ENCODE measurements around the gene OSBP2.

DNA sequence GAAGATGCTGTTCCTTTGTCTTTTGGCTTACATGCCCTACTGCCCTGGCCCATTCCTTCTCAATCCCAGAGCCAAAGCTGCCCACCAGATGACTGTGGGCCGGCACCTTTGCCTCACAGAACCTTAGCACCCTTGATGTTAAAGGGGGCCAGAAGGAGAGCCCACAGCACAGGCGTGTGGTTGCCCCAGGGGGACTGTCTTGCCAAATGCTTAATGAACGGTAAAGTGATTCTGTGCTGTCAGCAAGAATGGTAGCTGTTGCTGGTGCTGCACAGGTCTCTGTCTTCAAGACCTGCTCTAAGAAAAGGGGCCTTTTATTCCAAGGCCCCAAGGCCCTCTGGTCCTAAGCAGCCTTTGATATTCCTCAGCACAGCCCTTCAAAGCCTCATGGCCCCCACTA is 160.6 kb downstream of the OSBP2 start:
- no peak for TF ChIP-seq GATA2 (IDR thresholded peaks at IDR 0.05; ENCODE audit: low read depth, low read length)
- TF ChIP-seq GATA3 (IDR thresholded peaks at IDR 0.05; ENCODE audit: low read depth, low read length) = no peak
